Kasumi-1 (cell line): ENCODE results near the gene ESR2.
"Not testable (repeated sequence)": the region's sequence is repeated elsewhere in the genome, so short reads cannot be mapped to it uniquely, and the experiment has no call there.

ENCODE experiments used
- DNase-seq, 2 experiments: peaks; one replicate each; lab custom pipeline; 2025; lab: John Stamatoyannopoulos, UW

Gene ESR2

DNA sequence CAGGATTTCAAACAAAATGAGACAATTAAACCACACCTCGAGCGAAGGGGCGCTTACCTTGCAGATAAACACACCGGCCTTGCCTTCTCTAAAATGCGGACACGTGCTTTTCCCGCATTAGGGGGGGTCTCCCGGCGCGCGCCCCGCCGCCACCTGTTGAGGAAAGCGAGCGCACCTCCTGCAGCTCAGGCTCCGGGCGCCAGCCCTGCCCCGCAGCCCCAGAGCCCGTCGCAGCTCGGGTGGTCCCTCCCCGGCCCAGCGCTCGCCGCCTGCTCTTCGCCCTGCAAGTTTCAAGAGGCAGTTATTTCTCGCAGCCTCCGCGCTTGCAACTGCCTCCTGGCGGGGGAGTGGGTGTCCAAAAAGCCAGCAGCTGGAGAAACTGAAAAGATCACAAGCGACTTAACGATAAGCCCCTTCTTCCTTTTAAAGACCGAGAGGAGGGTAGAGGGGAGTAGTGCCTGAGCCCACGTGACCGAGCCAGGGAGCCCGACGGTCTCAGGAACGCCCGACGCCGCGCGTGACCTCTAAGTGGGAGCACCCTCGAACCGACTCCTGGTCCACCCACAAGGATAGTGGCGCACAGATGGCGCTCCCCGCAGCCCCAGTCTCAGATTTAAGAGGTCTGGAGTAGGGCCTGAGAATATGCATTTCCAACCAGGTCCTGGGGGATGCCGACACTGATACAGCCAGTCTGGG lies at the start of gene ESR2:
Gene ESR2 (minus strand): TSS at position 396 of the 696 bp plus-strand sequence. CDS start 11,386 bp downstream, outside the sequence.
- peak in 1 of 2 experiments; percentile 18 for DNase-seq

DNA sequence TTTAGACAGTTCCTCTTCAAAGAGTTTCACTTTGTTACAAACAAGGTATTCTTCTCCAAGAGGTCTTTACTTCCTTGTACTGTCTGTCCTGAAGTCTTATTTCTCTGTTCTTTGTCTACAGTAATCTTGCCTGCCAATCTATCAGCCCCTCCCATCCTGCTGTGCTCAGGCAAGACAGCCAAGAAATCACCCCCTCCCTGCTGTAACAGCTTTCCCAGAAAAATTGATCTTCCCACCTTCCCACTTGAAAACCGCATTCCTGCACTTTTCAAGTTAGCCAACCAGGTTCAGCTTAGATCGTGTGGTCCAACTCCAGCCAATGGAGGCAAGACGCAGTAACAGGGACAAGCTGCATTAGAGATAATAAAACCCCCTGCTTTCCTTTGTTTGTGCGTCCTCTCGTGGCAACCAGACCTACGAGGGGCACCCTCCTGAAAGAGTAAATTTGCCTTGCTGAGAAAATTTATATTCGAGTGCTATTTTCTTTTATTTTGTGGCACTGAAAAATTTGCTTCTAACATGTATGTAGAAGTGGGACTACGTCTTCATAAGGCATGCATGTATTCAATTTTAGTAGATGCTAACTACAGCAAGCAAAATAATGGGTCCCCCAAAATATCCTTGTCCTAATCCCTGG lies 46.5 kb upstream of the ESR2 start:
- no peak for DNase-seq

DNA sequence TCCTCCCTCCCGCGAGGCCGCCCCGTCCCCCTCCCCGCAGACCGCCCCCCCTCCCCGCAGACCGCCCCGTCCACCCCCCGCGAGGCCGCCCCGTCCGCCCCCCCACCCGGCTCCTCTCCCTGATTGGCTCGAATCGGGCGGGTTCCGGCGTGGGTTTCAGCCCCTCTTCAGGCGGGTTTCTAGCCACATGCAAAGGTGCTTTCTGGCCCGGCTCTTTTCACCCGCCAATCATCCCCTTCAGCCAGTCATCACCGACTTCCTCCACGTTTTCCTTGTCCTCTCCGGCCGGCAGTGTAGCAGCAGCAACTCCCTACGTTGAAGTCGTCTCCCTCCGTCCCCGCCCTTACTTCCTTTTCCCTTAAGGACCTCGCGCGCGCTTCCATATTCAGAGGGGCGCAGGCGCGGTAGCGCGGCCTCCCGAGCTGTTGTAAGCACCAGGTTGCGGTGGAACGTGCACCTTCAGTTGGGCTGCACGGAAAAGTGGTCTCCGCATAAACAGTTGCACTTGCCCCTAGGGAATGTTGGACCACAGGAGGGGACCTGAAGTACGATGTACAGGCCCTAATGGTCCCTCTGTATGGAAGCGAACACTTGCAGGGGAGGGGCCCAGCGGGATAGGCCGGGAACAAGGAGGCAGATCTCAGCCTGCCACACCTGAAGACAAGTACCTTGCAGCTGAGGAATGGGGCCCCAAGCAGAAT lies 44.6 kb upstream of the ESR2 start:
- peak; percentile 99 for DNase-seq

DNA sequence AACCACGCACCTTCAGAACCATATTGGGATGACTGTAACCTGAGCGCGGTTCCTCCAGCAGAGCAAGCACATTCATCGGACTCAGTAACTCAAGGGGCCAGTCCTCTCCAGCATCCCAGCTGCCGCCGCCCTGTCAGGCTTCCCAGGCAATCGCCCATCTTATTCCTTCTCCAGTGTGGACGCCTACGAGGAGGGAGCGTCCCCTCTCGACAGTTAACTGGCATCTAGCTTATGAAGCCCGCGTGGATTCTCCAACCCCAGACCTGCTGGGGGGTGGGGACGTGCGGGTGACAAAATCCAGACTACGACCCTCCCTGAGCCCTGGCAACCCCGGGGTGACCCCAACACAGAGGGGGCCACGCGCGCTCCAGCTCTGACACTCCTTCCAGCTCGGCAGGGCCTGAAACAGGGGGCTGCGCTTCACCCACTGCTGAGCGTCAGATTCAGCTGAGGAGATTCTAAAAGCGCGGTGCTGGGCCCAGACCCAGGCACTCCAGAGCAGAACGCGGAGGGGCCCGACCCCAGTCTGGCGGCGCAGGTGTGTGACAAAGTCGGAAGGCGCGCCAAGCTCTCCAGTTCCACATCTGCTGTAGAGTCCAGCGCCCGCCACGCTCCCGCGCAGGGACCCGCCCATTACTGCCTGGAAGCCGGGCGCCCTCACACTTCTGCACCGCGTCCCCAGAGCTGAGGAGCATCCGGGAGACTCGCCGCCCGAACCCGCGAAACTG lies 43.9 kb upstream of the ESR2 start:
- DNase-seq = peak; percentile 70 to 78

DNA sequence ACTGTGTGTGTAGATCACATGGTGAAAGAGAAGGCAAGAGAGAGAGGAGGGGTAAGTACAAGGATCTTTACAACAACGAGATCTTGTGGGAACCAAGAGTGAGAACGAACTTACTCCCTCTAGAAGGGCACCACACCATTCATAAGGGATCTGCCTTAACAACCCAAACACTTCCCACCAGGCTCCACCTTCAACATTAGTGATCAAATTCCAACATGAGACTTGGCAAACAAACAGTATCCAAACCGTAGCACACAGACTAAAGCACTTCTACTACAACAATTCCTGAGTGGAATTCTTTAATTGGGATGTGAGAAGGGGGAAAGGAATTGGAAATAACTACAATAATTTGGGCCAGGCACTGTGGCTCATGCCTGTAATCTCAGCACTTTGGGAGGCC lies 35.0 kb upstream of the ESR2 start:
- DNase-seq = no peak

DNA sequence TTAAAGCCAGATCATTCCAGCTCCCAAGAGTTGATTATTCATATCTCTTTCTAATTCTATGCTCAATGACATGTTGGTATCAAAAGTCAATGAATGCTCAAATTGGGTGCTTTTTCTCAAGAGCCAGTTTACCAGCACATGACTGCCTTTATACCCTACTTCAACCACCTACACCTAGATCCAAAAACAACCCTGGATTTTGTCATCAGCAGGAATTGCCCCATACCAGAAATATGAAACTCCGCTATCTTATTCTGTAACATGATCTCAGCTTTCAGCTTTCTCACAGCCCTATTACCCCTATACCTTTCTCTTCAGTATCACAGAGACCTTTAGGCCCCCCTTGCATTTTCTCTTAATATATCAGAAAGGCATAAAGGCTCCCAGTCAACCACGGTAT lies 32.3 kb upstream of the ESR2 start:
- no peak for DNase-seq

DNA sequence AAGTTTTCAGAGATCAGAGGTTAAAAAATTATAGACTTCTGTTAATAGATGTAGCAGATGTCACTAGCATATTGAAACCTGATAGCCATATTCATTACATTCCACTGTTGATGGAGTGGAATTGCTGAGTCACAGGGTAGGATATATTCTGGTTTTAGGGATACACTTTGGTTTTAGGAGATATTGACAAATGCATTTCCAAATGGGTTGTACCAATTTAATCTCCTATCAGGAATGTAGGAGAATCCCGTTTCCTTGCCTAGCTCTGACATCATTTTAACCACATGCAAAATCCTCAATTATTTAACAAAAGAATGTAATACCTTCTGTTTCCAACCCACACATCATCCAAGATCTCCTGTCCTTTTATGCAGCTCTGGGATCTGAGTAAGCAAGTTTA lies 30.7 kb upstream of the ESR2 start:
- no peak for DNase-seq

DNA sequence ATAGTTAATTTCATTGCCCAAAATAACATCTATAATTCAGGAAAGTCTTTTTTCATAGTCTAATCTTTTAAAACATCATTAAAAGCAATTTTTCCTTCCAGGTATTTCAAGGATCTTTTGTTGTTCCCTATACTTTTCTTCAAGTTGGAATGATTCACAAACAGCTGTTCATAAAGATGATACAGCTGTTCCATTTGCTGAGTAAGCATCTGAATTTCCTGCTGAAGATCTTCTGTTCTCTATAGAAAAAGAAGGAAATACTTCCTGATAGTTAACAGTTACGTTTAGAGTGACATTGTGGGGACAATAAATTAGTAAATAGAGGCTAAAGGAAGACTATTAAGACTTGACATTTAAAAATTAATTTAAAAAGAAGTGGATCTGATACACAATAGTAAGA lies 30.3 kb upstream of the ESR2 start:
- no peak for DNase-seq

DNA sequence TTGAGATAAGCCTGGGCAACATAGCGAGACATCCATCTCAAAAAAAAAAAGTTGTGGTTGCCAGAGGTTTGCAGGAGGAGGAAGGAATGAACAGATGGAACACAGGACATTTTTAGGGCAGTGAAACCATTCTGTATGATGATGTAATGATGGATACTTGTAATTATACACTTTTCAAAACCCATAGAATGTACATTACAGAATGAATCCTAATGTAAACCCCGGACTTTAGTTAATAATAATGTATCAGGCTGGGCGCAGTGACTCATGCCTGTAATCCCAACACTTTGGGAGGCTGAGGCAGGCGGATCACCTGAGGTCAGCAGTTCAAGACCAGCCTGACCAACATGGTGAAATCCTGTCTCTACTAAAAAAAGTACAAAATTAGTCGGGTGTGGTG lies 26.2 kb upstream of the ESR2 start:
- not testable (repeated sequence) for DNase-seq

DNA sequence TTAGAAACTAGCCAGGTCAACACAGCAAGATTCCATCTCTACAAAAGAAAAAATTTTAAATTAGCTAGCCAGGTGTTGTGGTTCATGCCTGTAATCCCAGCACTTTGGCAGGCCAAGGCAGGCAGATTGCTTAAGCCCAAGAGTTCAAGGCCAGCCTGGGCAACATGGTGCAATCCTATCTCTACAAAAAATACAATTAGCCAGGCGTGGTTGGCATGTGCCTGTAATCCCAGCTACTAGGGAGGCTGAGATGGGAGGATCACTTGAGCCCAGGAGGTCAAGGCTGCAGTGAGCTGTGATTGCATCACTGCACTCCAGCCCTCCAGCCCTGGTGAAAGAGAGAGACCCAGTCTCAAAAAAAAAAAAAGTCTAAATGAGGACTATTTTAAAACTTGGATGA lies 24.5 kb upstream of the ESR2 start:
- not testable (repeated sequence) for DNase-seq

DNA sequence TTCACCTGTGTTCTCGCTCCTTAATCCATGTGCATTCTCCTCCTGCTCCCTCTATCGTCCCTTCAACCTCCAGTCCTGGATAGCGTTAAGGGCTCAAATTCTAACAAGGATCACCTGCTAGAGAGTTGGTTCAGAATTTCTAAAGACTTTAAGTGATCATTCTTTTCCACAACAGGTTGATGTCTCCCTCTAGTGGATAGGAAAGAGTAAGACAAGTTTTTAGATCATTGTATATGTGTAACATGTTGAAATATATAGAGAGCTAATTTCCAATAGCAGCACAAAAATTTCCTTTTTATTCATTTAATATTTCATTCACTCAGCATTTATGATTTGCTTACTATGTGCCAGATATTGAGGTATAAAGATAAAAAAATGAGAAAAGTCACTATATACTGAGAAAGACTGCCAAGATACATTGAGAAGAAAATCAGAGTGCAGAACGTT lies 9.3 kb upstream of the ESR2 start:
- DNase-seq = peak; percentile 71 to 87

DNA sequence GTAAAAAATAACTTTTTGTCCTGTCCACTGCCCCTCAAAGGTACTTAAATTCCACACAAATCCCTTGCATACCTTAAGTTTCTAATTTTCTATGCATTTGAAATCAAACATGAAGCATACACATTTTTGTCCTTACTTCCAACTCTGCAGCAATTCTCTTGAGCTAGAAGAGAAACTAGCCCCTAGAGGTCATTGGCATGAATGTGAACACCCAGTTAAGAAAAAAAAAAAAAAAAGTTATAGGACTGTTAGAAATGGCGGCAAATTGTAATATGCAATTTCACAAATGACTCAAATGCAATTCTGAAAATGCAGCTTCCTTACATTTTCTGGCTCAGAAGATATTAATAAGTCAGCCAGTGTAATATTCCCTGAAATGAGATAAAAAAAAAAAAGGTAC lies 4.6 kb upstream of the ESR2 start:
- DNase-seq = peak in 1 of 2 experiments; percentile 18

DNA sequence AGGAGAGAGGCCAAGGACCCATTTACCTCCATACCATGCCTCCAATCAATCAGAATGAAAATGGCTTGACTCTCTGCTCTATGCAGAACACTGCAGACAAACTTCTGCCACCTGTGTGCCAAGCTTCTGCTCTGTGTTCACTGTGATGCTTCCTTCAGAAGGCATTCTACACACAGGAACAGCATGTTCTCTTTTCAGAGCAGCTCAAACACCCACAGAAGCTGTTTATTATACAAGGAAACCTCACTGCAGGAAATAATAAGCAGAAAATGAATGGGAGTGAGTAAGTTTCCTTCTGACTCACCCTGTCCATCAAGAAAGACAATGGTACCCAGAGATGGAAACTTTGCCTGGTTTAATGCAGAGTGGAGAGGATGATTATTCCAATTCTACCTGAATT lies 2.4 kb upstream of the ESR2 start:
- no peak for DNase-seq

DNA sequence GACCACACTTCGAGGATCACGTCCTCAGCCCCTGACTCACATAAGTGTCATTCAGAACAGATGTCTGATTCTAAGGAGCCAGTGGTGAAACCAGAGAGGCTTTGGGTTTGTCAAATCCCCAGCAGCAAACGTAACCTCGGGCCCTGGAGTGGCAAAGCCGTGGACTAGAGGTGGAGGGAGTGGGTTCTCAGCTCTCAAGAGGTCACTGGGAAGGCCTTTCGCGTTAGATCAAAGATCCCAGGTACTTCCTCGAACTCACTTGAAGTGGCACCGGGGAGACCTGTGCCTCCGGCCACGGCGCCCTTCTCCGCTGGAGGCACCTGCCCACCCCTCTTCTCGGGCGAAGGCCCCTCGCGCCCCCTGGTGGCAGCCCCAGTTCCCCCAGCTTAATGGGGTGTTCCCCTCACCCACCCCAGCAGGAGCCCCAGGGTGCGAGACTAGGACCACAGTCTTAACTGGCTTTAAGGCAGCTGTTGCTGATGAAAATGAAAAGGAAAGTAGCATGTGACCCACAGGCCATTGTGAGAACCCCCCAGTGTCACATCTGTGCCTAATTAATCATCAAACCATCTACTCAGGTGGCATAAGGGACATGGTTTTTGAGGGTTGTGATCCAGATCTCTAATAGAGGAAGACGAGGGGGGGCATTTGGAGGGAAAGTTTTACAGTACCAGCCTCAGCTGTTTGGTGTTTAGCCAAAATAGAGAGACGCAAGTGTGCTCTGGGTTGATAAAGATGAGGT lies 672 bp upstream of the ESR2 start:
- peak; percentile 44 to 55 for DNase-seq

DNA sequence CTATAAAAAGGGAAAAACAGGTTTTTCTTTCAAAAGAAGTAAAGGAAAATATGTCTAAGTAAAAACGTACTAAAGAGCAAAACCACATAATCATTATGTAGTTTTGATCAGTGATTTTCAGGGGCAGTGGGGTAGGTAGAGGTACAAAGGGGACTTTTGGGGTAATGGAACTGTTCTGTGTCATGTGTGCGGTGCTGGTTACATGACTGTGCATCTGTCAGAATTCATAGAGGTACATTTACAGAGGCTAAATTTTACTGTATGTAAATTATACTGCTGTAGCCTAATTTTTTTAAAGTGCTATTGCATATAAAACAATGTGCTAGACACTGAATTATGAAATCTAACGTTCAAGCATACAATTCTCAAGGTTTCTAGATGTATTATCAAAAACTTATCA lies 2.0 kb downstream of the ESR2 start:
- no peak for DNase-seq

DNA sequence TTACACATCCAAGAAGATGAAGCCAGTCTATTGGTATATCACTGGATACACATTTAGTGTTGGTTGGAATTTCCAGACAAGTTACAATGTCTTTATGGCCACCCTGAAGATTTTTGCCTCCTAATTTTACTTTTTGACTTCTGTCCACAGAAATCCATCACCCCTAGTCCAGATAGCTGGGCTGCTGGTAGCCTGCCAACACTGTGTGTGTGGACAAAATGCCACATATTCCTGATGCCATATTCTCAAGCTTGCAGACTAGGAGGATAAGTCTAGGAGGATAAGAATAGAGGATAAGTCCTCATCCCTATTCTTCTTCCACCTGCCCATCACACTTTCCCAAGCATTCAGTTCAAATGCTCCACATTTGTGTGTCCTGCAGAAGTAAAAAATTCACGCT lies 4.6 kb downstream of the ESR2 start:
- no peak for DNase-seq

DNA sequence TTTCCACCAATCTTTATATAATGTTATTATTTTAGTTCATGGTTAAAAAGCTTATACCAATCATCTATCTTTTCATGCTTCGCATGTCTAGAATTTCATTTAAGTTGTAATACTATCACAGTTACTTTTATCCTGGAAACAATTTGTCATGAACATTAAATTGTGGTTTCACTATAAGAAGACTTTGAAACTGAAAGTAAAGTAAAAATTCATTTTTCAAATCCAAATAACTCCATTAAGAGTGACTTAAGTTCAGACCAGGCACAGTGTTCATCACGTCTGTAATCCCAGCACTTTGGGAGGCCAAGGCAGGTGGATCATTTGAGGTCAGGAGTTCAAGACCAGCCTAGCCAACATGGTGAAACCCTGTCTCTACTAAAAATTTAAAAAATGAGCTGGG lies 12.4 kb downstream of the ESR2 start:
- DNase-seq = no peak

DNA sequence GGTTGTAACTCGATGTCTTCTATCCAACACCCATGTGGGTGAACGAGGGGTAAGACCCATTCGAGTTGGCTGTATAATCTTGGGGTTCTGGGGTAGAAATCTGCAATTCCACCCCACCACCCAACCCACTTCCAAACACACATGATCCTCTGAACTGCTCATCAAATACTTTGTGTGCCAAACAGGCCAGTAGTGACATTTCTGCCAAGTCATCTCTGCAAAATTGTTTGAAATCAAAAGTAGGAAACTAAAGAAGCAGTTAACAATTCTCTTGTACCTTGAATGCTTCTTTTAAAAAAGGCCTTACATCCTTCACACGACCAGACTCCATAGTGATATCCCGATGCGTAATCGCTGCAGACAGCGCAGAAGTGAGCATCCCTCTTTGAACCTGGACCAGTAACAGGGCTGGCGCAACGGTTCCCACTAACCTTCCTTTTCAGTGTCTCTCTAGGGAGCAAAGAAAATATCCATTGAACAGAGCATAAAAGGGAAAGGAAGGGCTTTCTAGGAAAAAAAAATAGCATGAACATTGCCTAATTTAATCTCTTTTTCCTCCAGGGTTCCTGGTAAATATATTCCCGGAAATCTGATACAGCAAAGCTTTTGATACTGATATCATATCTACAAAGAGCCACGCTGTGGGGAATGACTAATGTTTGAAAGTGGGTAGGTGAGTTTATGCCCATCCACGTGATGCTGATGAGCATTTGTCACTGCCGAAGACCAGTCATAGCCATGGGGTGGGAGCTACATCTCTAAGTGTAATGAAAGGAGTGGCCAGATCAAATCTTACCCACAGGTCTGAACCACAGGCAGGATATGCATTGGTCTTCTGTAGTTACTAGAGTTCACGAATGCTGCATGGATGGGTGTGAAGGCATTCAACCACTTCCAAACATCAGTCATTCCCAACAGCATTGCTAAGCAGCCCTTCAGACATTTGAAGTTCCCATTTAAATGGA lies 14.2 kb downstream of the ESR2 start:
- DNase-seq = no peak

DNA sequence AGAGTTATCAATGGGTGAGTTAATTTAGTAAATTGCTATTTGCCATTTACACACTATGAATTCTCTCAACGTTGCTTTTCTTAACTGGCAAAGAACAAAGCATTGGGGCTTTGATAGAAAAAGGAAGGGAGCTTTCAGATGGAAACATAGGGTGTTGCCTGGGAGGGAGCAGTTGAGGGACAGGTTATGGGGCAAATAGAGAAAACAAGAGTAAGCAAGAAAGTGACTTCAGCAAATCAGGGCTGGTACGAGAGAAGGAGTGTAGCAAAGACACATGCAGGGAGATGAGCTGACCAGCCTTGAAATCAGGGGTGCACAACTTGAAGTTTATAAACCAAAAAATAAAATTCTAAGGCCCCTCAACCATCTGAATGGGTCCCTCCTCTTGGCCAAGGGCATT lies 15.7 kb downstream of the ESR2 start:
- DNase-seq = no peak

DNA sequence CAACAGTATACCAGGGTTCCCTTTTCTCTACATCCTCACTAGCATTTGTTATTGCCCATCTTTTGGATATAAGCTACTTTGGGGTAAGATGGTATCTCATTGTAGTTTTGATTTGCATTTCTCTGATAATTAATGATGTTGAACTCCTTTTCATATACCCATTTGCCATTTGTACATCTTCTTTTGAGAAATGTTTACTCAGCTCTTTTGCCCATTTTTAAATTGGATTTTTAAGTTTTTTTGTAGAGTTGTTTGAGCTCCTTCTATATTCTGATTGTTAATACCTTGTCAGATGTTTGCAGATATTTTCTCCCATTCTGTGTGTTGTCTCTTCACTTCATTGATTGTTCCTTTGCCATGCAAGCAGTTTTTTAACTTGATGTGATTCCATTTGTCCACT lies 22.2 kb downstream of the ESR2 start:
- DNase-seq = no peak

DNA sequence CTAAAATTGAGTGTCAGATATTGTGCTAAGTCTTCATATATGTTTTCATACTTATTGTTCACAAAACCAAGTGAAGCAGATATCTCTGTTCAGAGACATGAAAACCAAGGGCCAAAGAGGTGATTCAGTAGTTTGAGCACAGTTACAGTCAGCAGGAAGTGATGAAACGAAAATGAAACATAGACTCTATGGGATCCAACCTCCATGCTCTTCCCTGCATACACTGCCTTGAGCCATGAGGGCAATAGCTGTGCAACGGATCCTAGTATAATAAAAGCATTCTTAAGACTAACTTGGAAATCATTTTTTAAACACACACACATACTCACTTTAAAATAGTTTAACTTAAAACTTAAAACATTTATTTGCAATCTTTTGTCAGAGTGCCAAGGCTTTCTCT lies 27.9 kb downstream of the ESR2 start:
- no peak for DNase-seq
